H1 (cell line): ENCODE results near the gene MYPN. TPM values are rescaled to one million over a fixed set of nuclear protein-coding genes. Genes with fewer than 3 reads are reported as not detected.

ENCODE experiments used
- CTCF ChIA-PET: fragments of 300-600 bp; sonication (Branson Sonifier 250); formaldehyde crosslinking; loops from one replicate; lab custom pipeline; 2021; ENCODE audit not compliant: partially characterized antibody; lab: Charles Lee
- POLR2A ChIA-PET: fragments of 300-600 bp; sonication (Branson Sonifier 250); formaldehyde crosslinking; loops from one replicate; lab custom pipeline; 2021; ENCODE audit warnings: inconsistent platforms; ENCODE audit not compliant: partially characterized antibody; lab: Charles Lee
- DNase-seq, 2 experiments: peaks; one replicate each; pipeline versions ENCODE4 v3.0.0 to v3.0.0-alpha.2; 2010 to 2022; ENCODE audit warnings: low spot score in 2 of 2, low read depth in 1 of 2, mixed read lengths in 1 of 2
- FAIRE-seq: peaks from 2 replicates; lab custom pipeline; 2011; peaks lifted over from hg19 to GRCh38; lab: Jason Lieb, UNC
- H2AFZ ChIP-seq: 2 replicates; pipeline ENCODE4 v1.8.1; 2012; ENCODE audit warnings: low read length, inconsistent platforms
- H2AK5ac ChIP-seq: 2 replicates; pipeline ENCODE4 v1.6.1; 2013; ENCODE audit warnings: low read depth, low read length
- H2BK120ac ChIP-seq: replicated peaks from 2 replicates; pipeline ENCODE3; 2013; ENCODE audit warnings: low read depth, low read length, inconsistent platforms
- H2BK12ac ChIP-seq: 2 replicates; pipeline ENCODE4 v1.6.1; 2013; ENCODE audit warnings: low read depth, low read length
- H2BK15ac ChIP-seq: 2 replicates; pipeline ENCODE4 v1.6.1; 2013; ENCODE audit warnings: low read length
- H2BK20ac ChIP-seq: 2 replicates; pipeline ENCODE4 v1.6.1; 2013; ENCODE audit warnings: low read length
- H2BK5ac ChIP-seq: 2 replicates; pipeline ENCODE4 v1.6.1; 2013; ENCODE audit warnings: low read depth, low read length
- H3K14ac ChIP-seq: 2 replicates; pipeline ENCODE4 v1.6.1; 2013; ENCODE audit warnings: inconsistent platforms; ENCODE audit not compliant: insufficient read length
- H3K18ac ChIP-seq: 2 replicates; pipeline ENCODE4 v1.6.1; 2013; ENCODE audit warnings: low read length; ENCODE audit errors: extremely low read depth
- H3K23ac ChIP-seq: 2 replicates; pipeline ENCODE4 v1.6.1; 2013; ENCODE audit warnings: inconsistent platforms; ENCODE audit not compliant: insufficient read length
- H3K23me2 ChIP-seq: 2 replicates; pipeline ENCODE4 v1.6.1; 2013; ENCODE audit warnings: low read depth, low read length
- H3K27ac ChIP-seq: 2 replicates; pipeline ENCODE4 v1.6.1; 2011; ENCODE audit warnings: low read depth, low read length, inconsistent platforms
- H3K27me3 ChIP-seq, 4 experiments: replicated peaks in 1 of 4; 1 replicate in 1 of 4; 2 replicates in 3 of 4; pipeline versions ENCODE4 v1.6.1 to v1.8.1; 2011 to 2013; ENCODE audit warnings: low read length in 3 of 4, mild to moderate bottlenecking in 3 of 4, inconsistent platforms in 2 of 4, mixed read lengths in 2 of 4, moderate library complexity in 1 of 4; ENCODE audit not compliant: control insufficient read depth in 3 of 4, insufficient read depth in 3 of 4; ENCODE audit errors: extremely low read depth in 1 of 4
- H3K36me3 ChIP-seq, 4 experiments: 2 replicates each; pipeline versions ENCODE4 v1.6.1 to v1.8.1; 2011 to 2013; ENCODE audit warnings: mild to moderate bottlenecking in 4 of 4, low read length in 3 of 4, moderate library complexity in 2 of 4, control low read depth in 1 of 4, inconsistent platforms in 1 of 4; ENCODE audit not compliant: insufficient read depth in 4 of 4, control insufficient read depth in 2 of 4
- H3K4ac ChIP-seq: replicated peaks from 2 replicates; pipeline ENCODE3; 2013; ENCODE audit warnings: low read length, low read depth, mixed read lengths, inconsistent platforms; ENCODE audit not compliant: insufficient read length
- H3K4me1 ChIP-seq, 4 experiments: replicated peaks in 1 of 4; 1 replicate in 1 of 4; 2 replicates in 3 of 4; pipeline versions ENCODE4 v1.6.1 to v1.8.1; 2011 to 2013; ENCODE audit warnings: low read length in 3 of 4, inconsistent platforms in 2 of 4, mixed read lengths in 1 of 4; ENCODE audit not compliant: insufficient read depth in 4 of 4, control insufficient read depth in 3 of 4
- H3K4me2 ChIP-seq, 2 experiments: 2 replicates each; pipeline versions ENCODE4 v1.6.1 to v1.8.1; 2011 to 2013; ENCODE audit warnings: low read depth in 2 of 2, low read length in 2 of 2, control low read depth in 1 of 2, inconsistent platforms in 1 of 2, mild to moderate bottlenecking in 1 of 2; ENCODE audit not compliant: insufficient read depth in 1 of 2
- H3K4me3 ChIP-seq, 4 experiments: fragments of 200-600, 300-600 bp in 1 of 4; sonication (generic), shearing (Covaris generic), sonication (Bioruptor Twin) in 1 of 4; 2 replicates each; pipeline versions ENCODE4 v1.5.1 to v1.8.1; 2011 to 2016; ENCODE audit warnings: low read length in 4 of 4, low read depth in 3 of 4, control low read depth in 2 of 4, inconsistent platforms in 2 of 4, mild to moderate bottlenecking in 2 of 4, mixed read lengths in 1 of 4, moderate library complexity in 1 of 4; ENCODE audit not compliant: insufficient read depth in 2 of 4; ENCODE audit errors: extremely low read depth in 1 of 4
- H3K56ac ChIP-seq: replicated peaks from 2 replicates; pipeline ENCODE3; 2013; ENCODE audit warnings: low read depth, mild to moderate bottlenecking, mixed read lengths, low read length, inconsistent platforms; ENCODE audit not compliant: insufficient read length
- H3K79me1 ChIP-seq: 2 replicates; pipeline ENCODE4 v1.6.1; 2013; ENCODE audit warnings: low read depth, low read length, control low read depth
- H3K79me2 ChIP-seq, 2 experiments: 2 replicates each; pipeline versions ENCODE4 v1.6.1 to v1.8.1; 2012 to 2013; ENCODE audit warnings: low read length in 2 of 2, mild to moderate bottlenecking in 2 of 2, inconsistent platforms in 1 of 2; ENCODE audit not compliant: insufficient read depth in 2 of 2, control insufficient read depth in 1 of 2
- H3K9ac ChIP-seq, 4 experiments: replicated peaks in 1 of 4; 1 replicate in 1 of 4; 2 replicates in 3 of 4; pipeline versions ENCODE4 v1.6.1 to v1.8.1; 2011 to 2013; ENCODE audit warnings: low read depth in 3 of 4, low read length in 3 of 4, control low read depth in 2 of 4, mild to moderate bottlenecking in 2 of 4, moderate library complexity in 2 of 4, inconsistent platforms in 1 of 4; ENCODE audit errors: extremely low read depth in 1 of 4
- H3K9me3 ChIP-seq, 2 experiments: 2 replicates each; pipeline versions ENCODE4 v1.6.1 to v1.8.1; 2012 to 2013; ENCODE audit warnings: mild to moderate bottlenecking in 2 of 2, moderate library complexity in 2 of 2, control low read depth in 1 of 2, inconsistent platforms in 1 of 2, low read depth in 1 of 2, low read length in 1 of 2, mixed read lengths in 1 of 2; ENCODE audit not compliant: insufficient read depth in 2 of 2
- H4K20me1 ChIP-seq, 2 experiments: replicated peaks in 1 of 2; 2 replicates each; pipeline versions ENCODE3 to v1.8.1; 2011 to 2013; ENCODE audit warnings: inconsistent platforms in 2 of 2, low read length in 2 of 2, mild to moderate bottlenecking in 1 of 2; ENCODE audit not compliant: insufficient read depth in 2 of 2, control insufficient read depth in 1 of 2
- H4K5ac ChIP-seq: 2 replicates; pipeline ENCODE4 v1.6.1; 2013; ENCODE audit warnings: low read length, low read depth, mixed read lengths, inconsistent platforms; ENCODE audit not compliant: insufficient read length
- H4K8ac ChIP-seq: 2 replicates; pipeline ENCODE4 v1.8.0; 2013; ENCODE audit warnings: mild to moderate bottlenecking, moderate library complexity, low read length, inconsistent platforms; ENCODE audit not compliant: insufficient read depth; ENCODE audit errors: extremely low read depth
- H4K91ac ChIP-seq: replicated peaks from 2 replicates; pipeline ENCODE3; 2013; ENCODE audit warnings: low read length, mixed read lengths, inconsistent platforms; ENCODE audit not compliant: insufficient read length
- ASH2L ChIP-seq: fragments of 200-600, 300-600 bp; sonication (generic); IDR thresholded peaks from one replicate; pipeline ENCODE4 v1.7.1; 2017; ENCODE audit warnings: low read length
- ATF3 ChIP-seq: IDR thresholded peaks from 2 replicates; pipeline ENCODE4 v1.6.1; 2011; ENCODE audit warnings: low read depth, mild to moderate bottlenecking, low read length; ENCODE audit not compliant: insufficient read depth
- CTBP2 ChIP-seq: IDR thresholded peaks from 2 replicates; pipeline ENCODE4 v1.7.0; 2011; ENCODE audit warnings: borderline replicate concordance, mild to moderate bottlenecking, moderate library complexity, mixed read lengths, low read length; ENCODE audit not compliant: insufficient read depth, insufficient read length
- GABPA ChIP-seq: IDR thresholded peaks from 2 replicates; pipeline ENCODE4 v1.6.1; 2011; ENCODE audit warnings: mild to moderate bottlenecking, low read length, moderate library complexity, borderline replicate concordance; ENCODE audit not compliant: insufficient read depth
- HDAC6 ChIP-seq: IDR thresholded peaks from one replicate; pipeline ENCODE4 v1.7.1; 2012; ENCODE audit warnings: low read depth, mild to moderate bottlenecking, inconsistent platforms, low read length, moderate library complexity
- SRF ChIP-seq: IDR thresholded peaks from 2 replicates; pipeline ENCODE4 v1.6.1; 2011; ENCODE audit warnings: mild to moderate bottlenecking, low read depth, low read length, moderate library complexity
- TCF12 ChIP-seq: IDR thresholded peaks from 2 replicates; pipeline ENCODE4 v1.6.1; 2011; ENCODE audit warnings: low read depth, mild to moderate bottlenecking, low read length
- WGBS, 2 experiments: shearing (Covaris generic) in 1 of 2; methylation state at CpG; one replicate each; pipeline versions ENCODE4 v1.1.6 to v1.1.7; 2013 to 2015; ENCODE audit warnings: low lambda C conversion rate in 2 of 2, mixed read lengths in 2 of 2, inconsistent platforms in 1 of 2, low coverage in 1 of 2, missing lambda C conversion rate in 1 of 2; ENCODE audit not compliant: insufficient replicate concordance in 2 of 2, insufficient coverage in 1 of 2, insufficient read length in 1 of 2; ENCODE audit errors: extremely low coverage in 1 of 2, missing lambda C conversion rate in 1 of 2; 5-methylcytosine and 5-hydroxymethylcytosine counted together
- polyA plus RNA-seq, 7 experiments: library from polyadenylated mRNA; depleted of rRNA in 3 of 7; stranded (reverse) in 5 of 7; unstranded in 2 of 7; fragments of >200 nt in 5 of 7; fragments of 200-250 nt in 2 of 7; gene quantifications; 1 replicate in 5 of 7; 2 replicates in 1 of 7; 4 replicates in 1 of 7; pipeline versions ENCODE4 v1.2.1 to v1.2.3, GENCODE V29; 2011 to 2013; ENCODE audit warnings: missing spikeins in 2 of 7, mixed read lengths in 2 of 7
- total RNA-seq: library from RNA; stranded (reverse); fragmentation: NEBNext Ultra II Directional; extraction: Animal tissue kit (Norgen Biotek cat#: 25700); gene quantifications from 2 replicates; pipeline ENCODE4 v1.2.1, GENCODE V29; 2021

Gene MYPN
- total and polyA plus RNA-seq, 2 of the 8 experiments (the other 6 are each of a cell fraction or from before 2014, with no cell fraction given): not detected

- Histone ChIP-seq H3K4ac (no peak overlapping the region), H3K9ac (no peak overlapping the region), H3K79me1 (no peaks in the 10 kb centered on the region), H4K8ac (no peak overlapping the region), H3K23ac (no peak overlapping the region), H2BK20ac (no peak overlapping the region), H4K5ac (no peak overlapping the region), H4K91ac (no peak overlapping the region), H3K9me3 (no peaks in the 10 kb centered on the region), H3K18ac (no peak overlapping the region), H3K4me3 (no peak overlapping the region), H2BK120ac (no peak overlapping the region), H3K4me2 (no peak overlapping the region), H3K27me3 (no peaks in the 10 kb centered on the region), H3K23me2 (no peaks in the 10 kb centered on the region), H3K27ac (no peak overlapping the region), H2BK12ac (no peak overlapping the region), H3K14ac (no peak overlapping the region), H2BK15ac (no peak overlapping the region), H3K36me3 (no peaks in the 10 kb centered on the region), H3K79me2 (no peaks in the 10 kb centered on the region), H4K20me1 (no peaks in the 10 kb centered on the region), H2AFZ (0 out of 2 replicates have a peak overlapping the region, but pooled peaks have one; percentile 12)
- CTCF ChIA-PET: interaction anchor here (0.6 to 2.1 kb wide), 4 partner anchors 13 to 106 kb away, joined by 3 to 6 read pairs (median 5); no protein-coding TSS in a partner anchor
- POLR2A ChIA-PET: no interaction called here
- no peak for FAIRE-seq
- TF ChIP-seq HDAC6 (no peak), CTBP2 (no peak), GABPA (no peak), ASH2L (no peak), ATF3 (no peak), SRF (no peak), TCF12 (no peak)
- TF ChIP-seq, all 59 proteins: peak for 0
- 89% methylated on average over 6 of the region's 6 CpGs; no CpG with 5 or more reads in 1 of the 2 experiments for WGBS, 2 experiments
- 0 out of 7 replicates have a peak, but pooled peaks cover 0 to 6% (median 0%) of the 10 kb centered on the region in 4 experiments for H3K4me1 ChIP-seq
- DNase-seq: no peak
- H2AK5ac ChIP-seq: no peak overlapping the region
- no peak overlapping the region for H2BK5ac ChIP-seq
- no peak overlapping the region for H3K56ac ChIP-seq
Measured at GRCh38 chr10:68139448-68140272, 30.4 kb downstream of the MYPN start.
